Activated CD8-positive, alpha-beta memory T cell treated with anti-CD3 and anti-CD28 coated beads for 48 hours (primary cell): ENCODE measurements around the gene MAP2K5.
A peak's percentile ranks its signal among the peaks of the same experiment; 100 is the strongest.

Experiments
- DNase-seq, 3 experiments: peaks; one replicate each; pipeline ENCODE4 v3.0.0-alpha.2; 2020; ENCODE audit warnings: low read depth in 2 of 3, low spot score in 2 of 3

Gene MAP2K5

GRCh38 chr15:67746450-67746849 is 203.9 kb downstream of the MAP2K5 start:
- no peak for DNase-seq

- DNase-seq, result no peak
Observed at GRCh38 chr15:67747921-67748320, 205.4 kb downstream of the MAP2K5 start.

GRCh38 chr15:67750371-67750770 is 207.9 kb downstream of the MAP2K5 start:
- DNase-seq, result no peak

- DNase-seq, result no peak
Observed at GRCh38 chr15:67753891-67754290, 211.4 kb downstream of the MAP2K5 start.

- DNase-seq, result no peak
Observed at GRCh38 chr15:67755264-67755663, 212.8 kb downstream of the MAP2K5 start.

GRCh38 chr15:67755936-67756335 is 213.4 kb downstream of the MAP2K5 start:
- DNase-seq, result no peak

GRCh38 chr15:67758619-67759300 is 216.3 kb downstream of the MAP2K5 start:
- DNase-seq, result no peak

GRCh38 chr15:67760901-67761300 is 218.4 kb downstream of the MAP2K5 start:
- no peak for DNase-seq

- DNase-seq, result no peak
Observed at GRCh38 chr15:67761343-67761742, 218.8 kb downstream of the MAP2K5 start.

GRCh38 chr15:67762610-67763368 is 220.3 kb downstream of the MAP2K5 start:
- peak in 2 of 3 experiments; percentile 28 to 34 for DNase-seq

GRCh38 chr15:67765701-67766100 is 223.2 kb downstream of the MAP2K5 start:
- DNase-seq, result no peak

- no peak for DNase-seq
Observed at GRCh38 chr15:67766968-67767367, 224.5 kb downstream of the MAP2K5 start.

GRCh38 chr15:67768313-67768977 is 225.9 kb downstream of the MAP2K5 start:
- no peak for DNase-seq

GRCh38 chr15:67769497-67770357 is 227.2 kb downstream of the MAP2K5 start:
- no peak for DNase-seq

GRCh38 chr15:67770358-67770628 is 227.8 kb downstream of the MAP2K5 start:
- DNase-seq, result no peak

- DNase-seq, result no peak
Observed at GRCh38 chr15:67771189-67771800, 228.8 kb downstream of the MAP2K5 start.

GRCh38 chr15:67774626-67775025 is 232.1 kb downstream of the MAP2K5 start:
- no peak for DNase-seq

GRCh38 chr15:67775250-67775649 is 232.7 kb downstream of the MAP2K5 start:
- DNase-seq, result no peak

GRCh38 chr15:67775998-67776397 is 233.5 kb downstream of the MAP2K5 start:
- no peak for DNase-seq

GRCh38 chr15:67776600-67776999 is 234.1 kb downstream of the MAP2K5 start:
- no peak for DNase-seq

- DNase-seq, result no peak
Observed at GRCh38 chr15:67777071-67777470, 234.6 kb downstream of the MAP2K5 start.
